SK-N-SH treated with all-trans-retinoic acid at 6 μM for 48 hours (cell line): ENCODE measurements around the gene ABTB1.

ENCODE experiments used
- ARNTL ChIP-seq: fragments of 450-650 bp; formaldehyde crosslinking; IDR thresholded peaks from 2 replicates; pipeline ENCODE4 v1.5.0; 2020; ENCODE audit warnings: low read depth, mild to moderate bottlenecking, moderate library complexity, borderline replicate concordance
- RARB ChIP-seq: fragments of 250-450 bp; sonication (Bioruptor Pico); IDR thresholded peaks from 2 replicates; pipeline ENCODE4 v1.8.0; 2021; ENCODE audit warnings: mild to moderate bottlenecking, moderate library complexity
- ZNF8 ChIP-seq: fragments of 450-650 bp; formaldehyde crosslinking; IDR thresholded peaks from 2 replicates; pipeline ENCODE4 v1.5.0; 2020; ENCODE audit warnings: mild to moderate bottlenecking, moderate library complexity
- TF ChIP-seq, protein P1 (sequence below): fragments of 250-450 bp; sonication (Bioruptor Pico); IDR thresholded peaks from 2 replicates; pipeline ENCODE4 v1.5.1; 2020; ENCODE audit warnings: low read depth, mild to moderate bottlenecking, moderate library complexity

- TF ChIP-seq RARB (CRISPR knock-in tag): no peak
- TF ChIP-seq ZNF8 (CRISPR knock-in tag): no peak
- TF ChIP-seq ARNTL (CRISPR knock-in tag): no peak
- TF ChIP-seq, protein P1, sequence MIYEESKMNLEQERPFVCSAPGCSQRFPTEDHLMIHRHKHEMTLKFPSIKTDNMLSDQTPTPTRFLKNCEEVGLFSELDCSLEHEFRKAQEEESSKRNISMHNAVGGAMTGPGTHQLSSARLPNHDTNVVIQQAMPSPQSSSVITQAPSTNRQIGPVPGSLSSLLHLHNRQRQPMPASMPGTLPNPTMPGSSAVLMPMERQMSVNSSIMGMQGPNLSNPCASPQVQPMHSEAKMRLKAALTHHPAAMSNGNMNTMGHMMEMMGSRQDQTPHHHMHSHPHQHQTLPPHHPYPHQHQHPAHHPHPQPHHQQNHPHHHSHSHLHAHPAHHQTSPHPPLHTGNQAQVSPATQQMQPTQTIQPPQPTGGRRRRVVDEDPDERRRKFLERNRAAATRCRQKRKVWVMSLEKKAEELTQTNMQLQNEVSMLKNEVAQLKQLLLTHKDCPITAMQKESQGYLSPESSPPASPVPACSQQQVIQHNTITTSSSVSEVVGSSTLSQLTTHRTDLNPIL (CRISPR knock-in tag): no peak
Measured at GRCh38 chr3:127717357-127718244, 44.8 kb downstream of the ABTB1 start.
